ENCODE measurements around the gene FAM168B. TPM values are rescaled to one million over a fixed set of nuclear protein-coding genes. Genes with fewer than 3 reads are reported as not detected.

Gene FAM168B
- total RNA-seq, 4 donors from 2014 or later, result 97.7 to 137 (median 122) TPM

DNA sequence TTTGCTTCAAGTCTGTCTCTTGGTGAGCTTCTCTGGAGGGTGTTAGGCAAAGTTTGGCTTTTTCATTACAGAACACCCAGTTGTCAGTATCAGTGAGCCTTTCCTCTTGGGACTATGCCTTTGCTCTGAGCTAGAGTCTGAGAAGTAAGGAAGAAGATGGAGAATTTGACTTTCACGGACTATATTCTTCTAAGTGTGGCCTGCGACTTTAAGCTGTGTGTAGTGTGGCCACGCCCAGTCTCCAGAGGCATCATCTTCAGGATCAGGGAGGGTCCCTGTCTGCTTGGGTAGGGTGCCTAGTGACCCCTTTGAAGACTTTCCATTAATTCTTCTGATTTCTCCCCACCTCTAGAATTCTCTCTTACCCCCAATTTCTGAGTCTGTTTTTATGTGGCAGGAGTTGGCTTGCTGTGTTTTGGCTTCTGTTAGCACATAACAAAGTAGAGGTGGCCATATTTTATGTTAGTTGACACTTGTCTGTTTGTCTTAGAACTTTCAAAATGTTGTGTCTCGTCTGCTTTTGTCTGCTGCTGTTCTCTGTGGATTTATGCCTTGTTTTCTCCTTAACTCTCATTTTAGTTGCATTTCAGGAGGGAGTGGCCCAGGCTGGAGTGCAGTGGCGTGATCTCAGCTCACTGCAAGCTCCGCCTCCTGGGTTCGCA is 20.4 kb upstream of the FAM168B start:
- no peak for TF ChIP-seq CTCF (IDR thresholded peaks at IDR 0.05)
- no peak for DNase-seq (ENCODE audit: low spot score)
- ATAC-seq (ENCODE audit: low FRiP score), result no peak

DNA sequence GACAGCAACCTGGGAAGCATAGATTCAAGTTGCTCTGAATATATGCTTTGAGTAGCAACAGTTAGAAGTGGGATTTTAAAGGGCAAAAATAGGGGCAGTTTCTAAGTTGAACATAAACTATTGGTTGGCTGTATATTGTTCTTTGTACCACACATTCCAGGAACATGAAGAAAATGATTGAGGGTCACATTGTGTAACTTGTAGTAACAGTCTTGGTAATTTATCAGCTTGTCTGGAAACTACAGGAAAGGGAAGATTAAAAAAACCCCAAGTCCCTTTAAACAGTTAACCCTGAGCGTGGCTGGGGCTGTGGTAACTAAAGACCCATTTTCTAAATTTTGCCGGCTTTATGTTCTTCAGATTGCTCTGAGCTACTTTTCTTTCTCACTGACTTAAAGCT is 19.3 kb upstream of the FAM168B start:
- TF ChIP-seq CTCF (IDR thresholded peaks at IDR 0.05), result no peak
- no peak for ATAC-seq (ENCODE audit: low FRiP score)
- DNase-seq (ENCODE audit: low spot score), result no peak

- ATAC-seq (ENCODE audit: low FRiP score), result peak; percentile 48
- no peak for DNase-seq (ENCODE audit: low spot score)
- no peak for TF ChIP-seq CTCF (IDR thresholded peaks at IDR 0.05)
Observed at GRCh38 chr2:131105950-131106801, 12.9 kb upstream of the FAM168B start.

DNA sequence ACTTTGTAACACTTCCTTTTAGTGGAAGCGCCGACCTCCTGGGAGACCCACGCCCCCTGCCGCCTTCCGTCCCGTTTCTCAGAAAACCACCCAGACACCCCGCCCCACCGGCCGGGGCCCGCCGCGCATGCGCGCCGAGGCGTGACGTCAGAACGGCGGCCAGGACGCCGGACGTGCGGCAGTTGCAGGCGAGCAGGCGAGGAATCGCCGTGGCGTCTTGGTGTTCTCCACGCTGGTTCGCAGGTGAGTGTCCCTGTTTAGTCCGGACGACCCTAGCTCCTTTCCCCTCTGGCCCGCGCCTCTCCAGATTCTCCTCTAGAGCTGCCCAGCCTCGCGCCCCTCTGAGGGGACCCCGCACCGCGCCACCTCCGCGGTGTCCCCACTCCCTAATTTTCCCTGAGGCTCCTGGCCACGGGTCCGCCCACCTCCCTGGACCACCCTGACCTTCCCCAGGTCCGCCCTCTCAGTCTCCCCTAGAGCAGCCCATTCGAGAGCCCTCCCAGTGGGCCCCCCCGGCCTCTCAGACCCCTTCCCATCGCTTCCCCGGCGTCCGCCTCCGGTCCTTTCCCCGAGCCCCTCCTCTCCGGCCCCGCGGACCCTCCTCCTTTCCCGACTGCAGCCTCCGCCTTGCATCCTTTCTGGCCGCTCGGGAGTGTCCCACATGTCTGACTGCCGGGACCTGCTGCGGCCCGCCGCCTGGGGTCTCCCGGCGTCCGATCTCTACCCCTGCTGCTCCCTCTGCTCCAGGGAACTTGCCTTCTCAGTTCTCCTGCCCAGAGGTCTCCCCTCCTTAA is 12.1 kb upstream of the FAM168B start, which contains the start of gene PLEKHB2:
PLEKHB2 (plus strand) TSS at position 181 of the 794 bp plus-strand sequence. CDS start 15,606 bp downstream, outside the sequence.
- TF ChIP-seq CTCF (IDR thresholded peaks at IDR 0.05), result no peak
- peak; percentile 58 for DNase-seq (ENCODE audit: low spot score)
- peak; percentile 81 for ATAC-seq (ENCODE audit: low FRiP score)

- ATAC-seq (ENCODE audit: low FRiP score) (peak; percentile 94), DNase-seq (ENCODE audit: low spot score) (peak; percentile 35)
- TF ChIP-seq CTCF (IDR thresholded peaks at IDR 0.05), result no peak
Observed at GRCh38 chr2:131104487-131105155, 11.4 kb upstream of the FAM168B start.

GRCh38 chr2:131103165-131103564 is 9.9 kb upstream of the FAM168B start:
- DNase-seq (ENCODE audit: low spot score) (no peak), ATAC-seq (ENCODE audit: low FRiP score) (no peak)
- TF ChIP-seq CTCF (IDR thresholded peaks at IDR 0.05), result no peak

Data from omental fat pad (tissue), 4 donors.